GM21786 (cell line): ENCODE data around the gene GLIS1.

Experiments
- ATAC-seq: cut with Tn5 transposase; IDR thresholded peaks from one replicate; pipeline ENCODE4 v1.9.1; 2021; ENCODE audit not compliant: unreplicated experiment

GLIS1 gene

DNA sequence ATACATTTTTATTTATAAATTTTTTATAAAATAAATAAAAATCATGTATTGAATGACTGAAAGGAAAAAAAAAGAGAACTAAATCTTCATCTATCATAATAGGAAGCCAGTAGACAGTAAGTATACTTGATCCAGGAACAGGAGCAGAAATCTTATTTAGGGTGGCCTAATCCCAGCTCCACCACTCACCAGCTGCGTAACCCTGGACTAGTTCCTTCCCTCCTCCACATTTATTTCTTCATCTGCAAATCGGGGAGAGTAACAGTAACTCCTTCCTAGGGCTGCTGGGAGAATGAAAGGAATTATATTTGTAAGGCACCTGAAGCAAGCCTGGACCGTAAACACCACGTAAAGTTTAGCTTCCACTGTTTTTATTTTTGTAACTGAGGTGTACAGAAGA is 17.9 kb downstream of the GLIS1 start:
- ATAC-seq, result no peak

DNA sequence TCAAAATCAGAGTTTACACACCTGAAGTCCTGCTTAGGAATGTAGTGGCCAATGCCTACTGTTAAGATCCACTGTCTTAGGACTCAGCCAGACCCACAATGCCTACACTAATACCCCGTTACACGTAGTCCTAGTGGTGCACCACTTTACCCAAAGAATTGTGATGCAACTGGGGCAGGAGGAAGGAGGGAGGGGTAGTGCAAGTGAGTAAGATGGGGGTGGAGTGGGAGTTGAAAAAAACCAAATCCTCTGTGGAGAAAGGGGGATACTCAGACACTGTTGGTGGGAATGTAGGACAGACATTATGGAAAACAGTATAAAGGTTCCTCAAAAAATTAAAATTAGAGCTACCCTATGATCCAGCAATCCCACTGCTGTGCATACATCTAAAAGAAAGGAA is 19.5 kb downstream of the GLIS1 start:
- ATAC-seq, result no peak

GRCh38 chr1:53718443-53718842 is 20.5 kb downstream of the GLIS1 start:
- no peak for ATAC-seq

GRCh38 chr1:53717025-53717804 is 21.7 kb downstream of the GLIS1 start:
- ATAC-seq, result no peak

DNA sequence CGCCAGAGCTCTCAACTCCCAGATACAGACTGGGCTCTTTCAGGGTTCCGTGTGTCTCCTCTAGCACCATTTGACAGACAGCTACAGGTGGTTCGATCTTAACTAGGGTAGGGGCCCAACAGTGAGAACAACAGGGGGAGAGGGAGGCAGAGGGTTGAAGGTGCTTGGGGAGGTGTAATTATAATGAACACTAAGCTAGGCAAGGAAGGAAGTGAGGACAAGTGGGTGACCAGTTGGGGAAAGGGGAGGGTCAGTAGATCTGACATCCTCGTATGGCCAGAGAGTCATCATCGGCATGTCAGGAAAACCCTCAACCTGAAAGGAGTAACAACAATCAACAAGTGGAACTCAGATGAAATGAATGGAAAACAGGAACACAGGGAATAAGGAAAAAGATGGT is 22.8 kb downstream of the GLIS1 start:
- ATAC-seq, result no peak

DNA sequence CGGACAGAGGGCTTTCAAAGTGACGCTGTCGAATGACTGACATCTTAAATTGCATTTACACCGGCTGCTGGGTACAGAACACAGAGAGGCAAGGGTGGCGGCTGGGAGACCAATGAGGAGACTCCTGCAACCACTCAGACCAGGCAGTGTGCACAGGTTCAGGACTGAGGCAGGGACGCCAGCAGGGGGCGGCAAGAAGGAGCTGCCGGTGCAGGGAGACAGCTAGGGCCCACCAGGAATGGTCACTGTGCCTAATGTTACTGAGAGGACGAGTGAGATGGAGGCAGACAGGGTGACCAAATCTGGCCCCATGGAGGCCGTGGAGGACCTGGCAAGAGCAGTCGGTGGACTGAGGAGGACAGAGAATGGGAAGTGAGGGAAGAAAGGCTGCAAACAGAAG is 23.5 kb downstream of the GLIS1 start:
- no peak for ATAC-seq

DNA sequence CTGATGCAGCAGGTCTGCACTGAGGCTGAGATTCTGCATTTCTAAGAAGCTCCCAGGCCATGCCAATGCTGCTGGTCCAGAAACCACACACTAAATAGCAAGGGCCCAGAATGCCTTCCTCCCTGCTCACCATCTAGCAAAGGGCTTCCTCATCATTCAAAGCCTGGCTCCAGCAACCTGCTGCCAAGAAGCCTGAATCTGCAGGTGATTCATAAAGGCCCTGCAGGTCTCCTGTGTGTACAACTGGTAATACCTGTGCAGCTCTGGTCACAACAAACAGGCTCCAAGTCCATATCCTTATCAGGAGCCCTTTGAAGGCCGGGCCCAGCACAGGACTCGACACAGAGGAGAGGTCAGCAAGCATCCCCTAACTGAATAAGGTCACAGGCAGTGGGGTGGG is 26.7 kb downstream of the GLIS1 start:
- ATAC-seq, result no peak

DNA sequence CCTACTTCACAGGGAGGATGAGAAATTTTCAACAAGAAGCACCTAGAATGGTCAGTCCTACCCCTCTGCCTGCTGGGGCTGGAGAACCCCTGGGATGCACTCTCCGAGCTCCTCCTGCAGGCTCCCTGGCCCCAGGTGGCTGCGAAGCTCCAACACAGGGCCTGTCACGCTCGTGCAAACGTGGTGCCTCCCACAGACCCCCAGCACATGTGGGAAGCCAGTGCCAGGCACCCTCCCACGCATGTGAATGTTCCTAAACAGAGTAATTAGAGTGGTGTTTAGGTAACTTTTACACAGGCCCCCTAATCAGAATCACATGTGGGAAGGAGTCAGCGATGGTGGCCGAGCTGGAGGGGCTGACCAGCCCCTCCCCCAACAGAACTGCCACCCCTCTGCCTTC is 28.4 kb downstream of the GLIS1 start:
- no peak for ATAC-seq

GRCh38 chr1:53708687-53709086 is 30.3 kb downstream of the GLIS1 start:
- no peak for ATAC-seq

DNA sequence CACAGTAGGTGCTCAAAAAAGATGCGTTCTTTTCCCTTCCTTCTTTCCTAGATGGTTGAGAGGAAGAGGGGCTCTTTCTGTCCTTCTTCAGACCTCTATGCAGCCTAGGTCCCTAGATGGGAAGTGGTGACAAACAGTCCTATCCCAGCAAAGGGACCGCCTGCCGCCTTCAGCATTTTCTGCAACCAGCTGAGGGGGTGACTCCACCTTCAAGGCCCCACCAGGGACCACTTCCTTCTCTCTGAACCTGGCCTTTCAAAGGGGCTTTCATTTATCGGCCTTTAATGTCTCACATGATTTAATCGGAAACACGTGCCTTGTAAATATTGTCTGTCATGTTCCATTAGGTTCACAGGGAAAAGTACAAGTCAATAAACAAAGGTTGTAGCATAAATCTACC is 32.6 kb downstream of the GLIS1 start:
- no peak for ATAC-seq

- no peak for ATAC-seq
Measured at GRCh38 chr1:53705446-53706096, 33.4 kb downstream of the GLIS1 start.

DNA sequence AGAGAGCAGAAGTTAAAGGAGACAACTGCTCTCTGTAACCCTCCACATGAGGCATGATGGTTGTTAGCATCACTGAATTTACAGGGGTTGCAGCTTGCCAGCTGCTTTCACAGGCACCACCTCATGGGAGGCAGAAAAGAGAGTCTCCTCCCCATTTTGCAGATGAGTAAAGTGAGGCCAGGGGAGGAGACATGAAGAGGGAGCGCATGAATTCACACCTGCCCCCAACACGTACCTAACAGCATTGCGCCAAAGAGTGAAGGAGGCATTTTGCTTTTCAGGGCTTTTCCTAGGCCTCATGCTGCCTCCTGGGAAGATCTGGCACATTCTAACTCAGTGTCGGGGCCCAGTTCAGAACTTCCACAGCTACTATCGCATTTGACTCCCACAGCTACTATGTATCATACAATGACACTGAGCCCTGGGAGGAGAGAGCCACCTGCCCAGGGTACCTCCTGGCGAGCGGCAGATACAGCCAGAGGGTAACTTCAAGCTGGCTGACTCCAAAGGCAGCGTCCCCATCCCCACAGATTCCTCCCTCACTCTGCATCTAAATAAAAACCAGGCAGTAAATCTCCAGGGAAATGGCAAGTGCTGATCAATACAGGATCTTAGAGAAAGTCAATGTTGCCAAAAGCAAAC is 34.0 kb downstream of the GLIS1 start:
- ATAC-seq, result no peak

DNA sequence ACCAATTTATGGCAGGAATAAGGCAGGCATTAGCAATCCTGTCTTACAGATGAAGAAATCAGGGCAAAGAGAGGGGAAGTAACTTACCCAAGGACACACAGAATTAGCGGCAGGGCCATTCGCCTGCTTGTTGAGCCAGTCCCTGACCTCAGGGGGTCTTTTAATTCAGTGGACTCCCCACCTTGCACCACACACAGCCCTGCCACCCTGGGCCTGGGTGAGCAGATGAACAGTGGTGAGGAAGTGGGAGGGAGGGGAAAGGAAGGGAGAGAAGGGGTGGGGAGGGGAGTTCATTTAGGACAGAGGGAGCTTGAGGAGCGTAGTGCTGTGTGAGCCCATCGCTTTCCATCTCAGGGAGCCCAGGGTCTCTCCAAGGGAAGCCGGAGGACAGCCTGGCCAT is 34.7 kb downstream of the GLIS1 start:
- no peak for ATAC-seq

- no peak for ATAC-seq
Measured at GRCh38 chr1:53703174-53703573, 35.8 kb downstream of the GLIS1 start.

DNA sequence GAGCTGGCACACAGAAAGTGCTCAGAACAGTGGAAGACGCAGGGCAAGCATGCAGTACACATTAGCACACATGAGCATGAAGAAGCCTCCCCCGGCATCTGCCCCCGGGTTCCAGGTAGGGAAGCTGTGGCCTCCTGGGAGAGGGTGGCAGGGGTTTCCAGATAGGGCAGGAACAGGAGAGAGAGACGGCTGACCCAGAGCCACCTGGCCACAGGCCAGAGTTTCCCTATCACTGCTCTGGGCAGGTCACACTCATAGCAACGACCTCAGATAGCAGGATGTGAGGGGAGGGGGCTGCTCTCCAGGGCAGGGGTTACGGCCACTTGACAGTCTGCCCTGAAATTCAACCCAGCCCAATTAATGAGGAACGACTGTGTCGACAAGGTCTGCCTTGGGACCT is 36.6 kb downstream of the GLIS1 start:
- no peak for ATAC-seq

DNA sequence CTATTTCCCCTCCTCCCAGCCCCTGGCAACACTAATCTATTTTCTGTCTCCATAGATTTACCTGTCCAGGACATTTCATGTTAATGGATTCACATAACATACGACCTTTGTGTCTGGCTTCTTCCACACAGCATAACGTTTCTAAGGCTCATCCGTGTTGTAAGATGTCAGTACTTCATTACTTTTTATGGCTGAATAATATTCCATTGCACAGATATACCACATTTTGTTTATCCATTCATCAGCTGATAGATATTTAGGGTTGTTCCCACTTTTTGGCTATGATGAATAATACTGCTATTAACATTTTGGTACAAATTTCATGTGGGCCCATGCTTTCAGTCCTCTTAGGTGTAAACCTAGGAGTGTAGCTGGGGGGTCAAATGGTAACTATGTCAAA is 38.2 kb downstream of the GLIS1 start:
- ATAC-seq, result no peak

DNA sequence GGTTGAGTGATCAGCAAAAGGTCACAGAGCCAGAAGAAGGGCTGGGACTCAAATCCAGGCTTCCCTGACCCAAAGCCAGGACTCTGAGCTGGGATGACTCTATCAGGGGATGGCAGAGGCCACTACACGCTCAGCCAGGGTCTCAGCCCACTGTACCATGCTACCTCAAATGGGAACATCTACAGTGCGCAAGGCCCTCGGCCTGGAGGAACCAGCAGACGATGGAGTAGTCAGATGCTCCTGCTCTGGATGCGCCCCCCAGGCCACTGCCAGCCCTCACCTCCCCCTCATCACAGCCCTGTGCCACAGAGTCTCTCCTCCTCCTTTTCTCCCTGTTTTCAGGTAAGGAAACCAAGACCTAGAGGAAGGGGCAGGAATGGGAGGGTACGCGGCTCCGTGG is 39.0 kb downstream of the GLIS1 start:
- no peak for ATAC-seq

GRCh38 chr1:53698384-53698980 is 40.5 kb downstream of the GLIS1 start:
- no peak for ATAC-seq

GRCh38 chr1:53697721-53698383 is 41.1 kb downstream of the GLIS1 start:
- ATAC-seq, result no peak

- no peak for ATAC-seq
Measured at GRCh38 chr1:53696990-53697389, 42.0 kb downstream of the GLIS1 start.

- no peak for ATAC-seq
Measured at GRCh38 chr1:53696571-53696970, 42.4 kb downstream of the GLIS1 start.
